Liver (tissue), 3 donors: ENCODE results near the gene EMP1.

Experiments used
- ATF3 ChIP-seq: IDR thresholded peaks from 2 replicates; pipeline ENCODE4 v1.6.1; 2016; ENCODE audit warnings: antibody characterized with exemption
- CTCF ChIP-seq: fragments of 150-350 bp; IDR thresholded peaks from 2 replicates; pipeline ENCODE4 v1.5.1; 2017; ENCODE audit warnings: improper control_type of control experiment, low read depth, low read length; ENCODE audit not compliant: missing input control
- EGR1 ChIP-seq, 2 donors: IDR thresholded peaks; 2 replicates each; pipeline ENCODE4 v1.6.1; 2016 to 2018; ENCODE audit warnings: antibody characterized with exemption in 2 of 2, low read depth in 2 of 2
- HNF4A ChIP-seq, 2 donors: conservative IDR thresholded peaks; 2 replicates each; pipeline ENCODE4 v1.6.1; 2016; ENCODE audit warnings: antibody characterized with exemption in 2 of 2, mild to moderate bottlenecking in 2 of 2
- HNF4G ChIP-seq: IDR thresholded peaks from 2 replicates; pipeline ENCODE4 v1.6.1; 2016; ENCODE audit warnings: antibody characterized with exemption
- JUND ChIP-seq, 2 donors: IDR thresholded peaks; 2 replicates each; pipeline ENCODE4 v1.6.1; 2016; ENCODE audit warnings: antibody characterized with exemption in 2 of 2
- MAX ChIP-seq: IDR thresholded peaks from 2 replicates; pipeline ENCODE4 v1.6.1; 2016; ENCODE audit warnings: antibody characterized with exemption
- RAD21 ChIP-seq, 2 donors: IDR thresholded peaks; 2 replicates each; pipeline ENCODE4 v1.6.1; 2016; ENCODE audit warnings: antibody characterized with exemption in 2 of 2, mild to moderate bottlenecking in 2 of 2
- REST ChIP-seq: IDR thresholded peaks from 2 replicates; pipeline ENCODE4 v1.6.1; 2016; ENCODE audit warnings: antibody characterized with exemption, mild to moderate bottlenecking
- TAF1 ChIP-seq: conservative IDR thresholded peaks from 2 replicates; pipeline ENCODE4 v1.6.1; 2016; ENCODE audit warnings: antibody characterized with exemption, mild to moderate bottlenecking
- YY1 ChIP-seq: IDR thresholded peaks from 2 replicates; pipeline ENCODE4 v1.6.1; 2016; ENCODE audit warnings: antibody characterized with exemption, mild to moderate bottlenecking
- ZBTB33 ChIP-seq: IDR thresholded peaks from 2 replicates; pipeline ENCODE4 v1.6.1; 2016; ENCODE audit warnings: antibody characterized with exemption
- donor health status: healthy.
- donor health status: healthy.

- TF ChIP-seq CTCF (no peak), YY1 (no peak), HNF4A (conservative IDR thresholded peaks at IDR 0.05) (no peak), REST (no peak), HNF4G (no peak), MAX (no peak), TAF1 (no peak), ATF3 (no peak), ZBTB33 (no peak), EGR1 (IDR thresholded peaks at IDR 0.05; ENCODE audit: low read depth in 2 of 2) (no peak), RAD21 (IDR thresholded peaks at IDR 0.05) (no peak), JUND (IDR thresholded peaks at IDR 0.05) (no peak)
Measured at GRCh38 chr12:13205809-13206559, 9.5 kb downstream of the EMP1 start.
